ENCODE measurements around the gene EGFR.

The EGFR gene

DNA sequence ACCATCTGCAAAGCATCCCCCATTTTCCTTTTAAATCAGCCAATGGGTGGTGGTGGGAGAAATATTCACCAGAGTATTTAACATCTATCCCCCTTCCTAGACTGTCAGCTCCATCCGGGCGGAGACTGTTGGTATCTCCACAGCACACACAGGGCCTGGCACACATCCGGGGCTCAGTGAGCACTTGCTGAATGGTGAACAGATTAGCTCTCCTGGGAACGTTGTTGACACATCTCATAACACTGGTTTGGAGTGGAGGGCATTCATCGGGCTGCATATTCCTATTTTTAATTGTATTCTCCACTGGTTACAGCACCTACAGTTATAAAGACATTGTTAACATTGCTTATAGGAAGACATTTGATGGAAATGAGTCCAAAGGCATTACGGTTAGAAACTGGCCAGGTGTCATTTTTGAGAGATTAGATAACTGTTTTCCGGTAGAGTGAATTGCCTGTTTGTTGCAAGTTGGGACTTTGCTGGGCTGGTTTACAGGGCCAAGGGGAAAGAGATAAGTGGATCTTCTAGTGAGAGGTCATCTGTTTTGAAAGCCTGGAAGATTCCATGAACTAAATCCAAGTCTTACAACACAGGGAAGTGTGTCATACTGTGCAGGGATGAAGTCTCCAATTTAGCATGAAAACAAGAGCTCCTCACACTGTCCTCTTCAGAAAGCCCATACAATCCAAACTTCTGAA is 101.8 kb downstream of the EGFR start:
- Histone ChIP-seq H3K27ac (ENCODE audit: low read depth, low read length) (no peak overlapping the region), H3K9me3 (ENCODE audit: control insufficient read depth, insufficient read depth, low read depth, low read length) (no peaks in the 10 kb centered on the region), H3K9ac (ENCODE audit: low read length) (no peak overlapping the region), H3K27me3 (ENCODE audit: control insufficient read depth, insufficient read depth, low read length) (no peaks in the 10 kb centered on the region), H3K36me3 (ENCODE audit: control insufficient read depth, insufficient read depth, low read length) (no peaks in the 10 kb centered on the region), H3K4me1 (ENCODE audit: control insufficient read depth, insufficient read depth, low read length) (no peaks in the 10 kb centered on the region), H3K4me3 (ENCODE audit: low read depth, low read length) (no peak overlapping the region)

DNA sequence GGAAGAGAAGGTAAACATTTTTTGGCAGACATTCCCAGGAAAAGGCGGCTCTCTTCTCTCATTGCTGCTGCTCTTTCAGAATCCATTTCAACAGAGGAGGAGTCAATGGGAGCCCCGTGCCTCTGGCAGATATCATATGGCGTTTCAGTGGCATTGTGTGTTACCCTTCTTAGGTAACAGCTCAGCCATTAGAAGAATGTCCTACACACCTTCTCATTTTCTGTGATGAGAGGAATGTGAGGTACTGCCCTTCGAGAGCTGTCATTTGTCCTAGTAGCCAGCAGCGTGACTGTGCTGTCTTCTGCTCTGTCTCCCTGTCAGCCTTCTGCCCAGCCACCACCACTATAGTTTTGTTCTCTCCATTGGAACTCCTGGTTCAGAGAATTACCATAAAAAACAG is 102.4 kb downstream of the EGFR start:
- Histone ChIP-seq H3K4me1 (ENCODE audit: control insufficient read depth, insufficient read depth, low read length) (no peaks in the 10 kb centered on the region), H3K4me3 (ENCODE audit: low read depth, low read length) (no peak overlapping the region), H3K27me3 (ENCODE audit: control insufficient read depth, insufficient read depth, low read length) (no peaks in the 10 kb centered on the region), H3K27ac (ENCODE audit: low read depth, low read length) (no peak overlapping the region), H3K36me3 (ENCODE audit: control insufficient read depth, insufficient read depth, low read length) (no peaks in the 10 kb centered on the region), H3K9me3 (ENCODE audit: control insufficient read depth, insufficient read depth, low read depth, low read length) (no peaks in the 10 kb centered on the region), H3K9ac (ENCODE audit: low read length) (no peak overlapping the region)

DNA sequence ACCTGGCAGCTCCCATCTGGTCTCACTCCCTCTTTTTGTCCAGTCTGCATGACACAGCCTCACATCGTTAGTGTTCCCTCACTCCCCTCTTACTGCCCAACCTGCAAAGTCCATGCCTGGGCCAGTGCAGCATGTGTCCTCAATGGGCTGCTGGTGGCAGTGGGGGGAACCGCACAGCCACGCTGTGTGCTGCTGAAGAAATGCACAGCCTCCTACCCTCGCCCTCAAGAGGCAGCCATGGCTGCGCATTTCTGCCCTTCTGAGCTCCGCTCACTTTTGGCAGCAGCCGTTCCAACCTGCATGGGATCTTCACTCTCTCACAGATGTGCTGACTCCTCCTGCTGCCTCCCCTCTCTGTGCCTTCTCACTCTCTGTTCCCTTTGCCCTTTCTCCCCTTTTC is 103.4 kb downstream of the EGFR start:
- H3K27me3 ChIP-seq (ENCODE audit: control insufficient read depth, insufficient read depth, low read length), result no peaks in the 10 kb centered on the region
- H3K36me3 ChIP-seq (ENCODE audit: control insufficient read depth, insufficient read depth, low read length), result no peaks in the 10 kb centered on the region
- H3K4me3 ChIP-seq (ENCODE audit: low read depth, low read length), result no peak overlapping the region
- no peak overlapping the region for H3K27ac ChIP-seq (ENCODE audit: low read depth, low read length)
- no peaks in the 10 kb centered on the region for H3K4me1 ChIP-seq (ENCODE audit: control insufficient read depth, insufficient read depth, low read length)
- H3K9ac ChIP-seq (ENCODE audit: low read length), result no peak overlapping the region
- no peaks in the 10 kb centered on the region for H3K9me3 ChIP-seq (ENCODE audit: control insufficient read depth, insufficient read depth, low read depth, low read length)

DNA sequence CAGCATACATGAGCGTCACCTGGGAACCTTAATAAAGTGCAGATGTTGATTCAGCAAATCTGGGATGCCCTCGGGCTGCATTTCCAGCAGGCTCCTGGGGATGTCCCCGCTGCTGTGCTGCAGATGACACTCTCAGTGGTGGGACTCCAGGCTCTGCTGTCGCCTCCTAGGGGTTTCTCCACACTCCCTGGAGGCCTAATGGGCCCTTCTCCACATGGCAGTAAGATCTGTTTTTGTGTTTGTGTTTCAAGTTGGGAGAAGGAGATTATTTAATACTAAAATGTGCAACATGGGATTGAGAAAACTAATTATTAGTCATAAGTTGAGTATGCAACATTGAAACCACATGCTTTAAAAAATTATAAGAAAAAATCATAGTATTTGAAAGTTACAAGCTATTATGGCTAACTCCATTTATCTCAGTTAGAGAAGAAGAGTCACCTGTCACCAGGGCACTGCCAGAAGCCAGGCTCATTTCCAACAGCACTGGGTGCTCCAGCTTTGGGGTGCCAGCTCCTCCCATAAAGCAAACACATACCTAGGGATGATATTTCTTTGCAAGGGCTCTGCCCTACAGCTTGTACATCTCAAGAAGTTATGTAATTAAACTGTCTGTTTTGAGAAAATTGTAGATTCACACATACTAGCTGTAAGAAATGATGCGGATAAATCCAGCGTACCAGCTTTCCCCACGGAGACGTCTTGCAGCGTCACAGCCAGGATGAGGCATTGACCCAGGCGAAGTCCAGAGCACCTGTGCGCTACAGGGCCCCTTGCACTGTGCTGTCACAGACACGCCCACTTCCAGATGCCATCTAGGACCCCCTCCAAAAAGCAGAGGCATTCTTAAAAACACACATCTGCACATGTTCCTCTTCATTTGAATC is 106.4 kb downstream of the EGFR start:
- no peaks in the 10 kb centered on the region for H3K36me3 ChIP-seq (ENCODE audit: control insufficient read depth, insufficient read depth, low read length)
- peaks cover 17% of the 10 kb centered on the region for H3K4me1 ChIP-seq (ENCODE audit: control insufficient read depth, insufficient read depth, low read length)
- H3K9ac ChIP-seq (ENCODE audit: low read length), result no peak overlapping the region
- no peak overlapping the region for H3K4me3 ChIP-seq (ENCODE audit: low read depth, low read length)
- H3K9me3 ChIP-seq (ENCODE audit: control insufficient read depth, insufficient read depth, low read depth, low read length), result no peaks in the 10 kb centered on the region
- H3K27ac ChIP-seq (ENCODE audit: low read depth, low read length), result no peak overlapping the region
- H3K27me3 ChIP-seq (ENCODE audit: control insufficient read depth, insufficient read depth, low read length), result no peaks in the 10 kb centered on the region

DNA sequence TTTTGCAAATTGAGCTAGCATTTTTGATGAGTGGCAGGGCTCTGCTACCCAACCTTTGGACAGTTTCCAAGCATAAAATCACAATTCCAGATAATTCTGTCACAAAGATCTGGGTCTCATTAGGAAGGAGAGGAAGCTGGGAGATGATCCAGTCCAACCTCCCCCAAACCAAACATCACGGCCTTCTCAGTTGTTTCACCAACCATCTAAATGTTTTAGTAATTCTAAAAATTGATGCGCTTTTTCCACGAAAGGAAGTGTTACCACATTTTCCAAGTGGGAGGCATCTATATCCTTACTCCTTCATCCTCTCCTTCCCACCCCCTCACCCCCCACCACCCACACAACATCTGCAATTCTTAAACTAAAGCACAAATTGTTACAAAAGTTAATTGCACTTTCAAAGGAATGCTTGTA is 108.3 kb downstream of the EGFR start:
- no peaks in the 10 kb centered on the region for H3K27me3 ChIP-seq (ENCODE audit: control insufficient read depth, insufficient read depth, low read length)
- no peak overlapping the region for H3K9ac ChIP-seq (ENCODE audit: low read length)
- no peaks in the 10 kb centered on the region for H3K36me3 ChIP-seq (ENCODE audit: control insufficient read depth, insufficient read depth, low read length)
- H3K27ac ChIP-seq (ENCODE audit: low read depth, low read length), result no peak overlapping the region
- no peak overlapping the region for H3K4me3 ChIP-seq (ENCODE audit: low read depth, low read length)
- H3K4me1 ChIP-seq (ENCODE audit: control insufficient read depth, insufficient read depth, low read length), result peaks cover 32% of the 10 kb centered on the region
- H3K9me3 ChIP-seq (ENCODE audit: control insufficient read depth, insufficient read depth, low read depth, low read length), result no peaks in the 10 kb centered on the region

DNA sequence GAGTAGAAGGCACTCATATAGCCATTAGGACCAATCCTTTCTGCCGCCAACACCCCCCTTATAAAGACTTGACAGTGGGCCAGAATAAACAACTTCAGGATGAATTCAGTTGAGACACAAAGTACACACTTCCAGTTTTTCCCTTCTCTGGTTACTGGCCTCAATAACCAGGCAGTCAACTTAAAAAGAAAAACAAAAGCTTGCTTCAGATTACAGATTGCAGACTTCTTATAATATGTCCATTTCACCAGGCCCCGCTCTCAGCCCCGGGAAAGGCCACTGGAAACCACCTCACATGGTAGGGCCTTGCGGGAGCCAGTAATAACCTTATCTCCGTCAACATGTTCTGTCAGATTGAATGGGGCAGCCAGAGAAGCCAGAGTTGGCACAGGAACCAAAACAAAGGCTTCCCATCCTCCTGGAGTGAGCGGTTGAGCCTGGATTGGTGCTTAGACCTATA is 108.8 kb downstream of the EGFR start:
- peaks cover 32% of the 10 kb centered on the region for H3K4me1 ChIP-seq (ENCODE audit: control insufficient read depth, insufficient read depth, low read length)
- H3K36me3 ChIP-seq (ENCODE audit: control insufficient read depth, insufficient read depth, low read length), result no peaks in the 10 kb centered on the region
- H3K4me3 ChIP-seq (ENCODE audit: low read depth, low read length), result no peak overlapping the region
- no peaks in the 10 kb centered on the region for H3K9me3 ChIP-seq (ENCODE audit: control insufficient read depth, insufficient read depth, low read depth, low read length)
- no peak overlapping the region for H3K27ac ChIP-seq (ENCODE audit: low read depth, low read length)
- no peak overlapping the region for H3K9ac ChIP-seq (ENCODE audit: low read length)
- no peaks in the 10 kb centered on the region for H3K27me3 ChIP-seq (ENCODE audit: control insufficient read depth, insufficient read depth, low read length)

DNA sequence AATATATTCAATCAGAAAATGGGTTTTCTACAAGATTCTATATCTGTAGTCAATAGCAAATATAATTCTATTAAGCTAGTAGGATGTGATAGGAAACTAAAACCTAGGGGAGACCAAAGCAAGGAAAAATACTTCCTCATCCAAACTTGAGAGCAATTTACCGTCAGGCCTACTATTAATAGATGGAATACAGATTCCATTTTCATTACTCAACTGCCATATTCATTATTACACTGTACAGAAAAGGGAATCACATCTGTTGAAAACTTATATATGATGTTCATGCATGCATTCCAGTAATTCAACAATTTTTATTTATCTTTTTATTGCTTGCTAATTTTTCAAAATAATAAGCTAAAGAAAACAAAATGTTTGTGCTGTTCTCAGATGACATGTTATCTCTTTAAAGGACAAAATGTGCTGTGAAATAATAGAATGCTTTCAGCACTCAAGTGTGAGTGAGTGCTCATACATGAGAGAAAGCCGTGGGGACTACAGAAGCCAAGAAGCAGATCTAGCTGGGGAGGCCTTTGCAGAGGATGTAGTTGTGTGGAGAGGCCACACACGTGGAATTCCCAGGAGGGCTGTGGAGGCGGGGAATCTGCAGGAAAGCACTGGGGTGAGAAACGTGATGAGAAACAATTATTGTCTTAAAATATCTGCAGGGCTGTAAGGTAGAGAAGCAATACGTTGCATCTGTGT is 110.0 kb downstream of the EGFR start:
- no peak overlapping the region for H3K9ac ChIP-seq (ENCODE audit: low read length)
- H3K27me3 ChIP-seq (ENCODE audit: control insufficient read depth, insufficient read depth, low read length), result no peaks in the 10 kb centered on the region
- H3K9me3 ChIP-seq (ENCODE audit: control insufficient read depth, insufficient read depth, low read depth, low read length), result no peaks in the 10 kb centered on the region
- no peak overlapping the region for H3K4me3 ChIP-seq (ENCODE audit: low read depth, low read length)
- peaks cover 40% of the 10 kb centered on the region for H3K4me1 ChIP-seq (ENCODE audit: control insufficient read depth, insufficient read depth, low read length)
- H3K27ac ChIP-seq (ENCODE audit: low read depth, low read length), result no peak overlapping the region
- no peaks in the 10 kb centered on the region for H3K36me3 ChIP-seq (ENCODE audit: control insufficient read depth, insufficient read depth, low read length)

DNA sequence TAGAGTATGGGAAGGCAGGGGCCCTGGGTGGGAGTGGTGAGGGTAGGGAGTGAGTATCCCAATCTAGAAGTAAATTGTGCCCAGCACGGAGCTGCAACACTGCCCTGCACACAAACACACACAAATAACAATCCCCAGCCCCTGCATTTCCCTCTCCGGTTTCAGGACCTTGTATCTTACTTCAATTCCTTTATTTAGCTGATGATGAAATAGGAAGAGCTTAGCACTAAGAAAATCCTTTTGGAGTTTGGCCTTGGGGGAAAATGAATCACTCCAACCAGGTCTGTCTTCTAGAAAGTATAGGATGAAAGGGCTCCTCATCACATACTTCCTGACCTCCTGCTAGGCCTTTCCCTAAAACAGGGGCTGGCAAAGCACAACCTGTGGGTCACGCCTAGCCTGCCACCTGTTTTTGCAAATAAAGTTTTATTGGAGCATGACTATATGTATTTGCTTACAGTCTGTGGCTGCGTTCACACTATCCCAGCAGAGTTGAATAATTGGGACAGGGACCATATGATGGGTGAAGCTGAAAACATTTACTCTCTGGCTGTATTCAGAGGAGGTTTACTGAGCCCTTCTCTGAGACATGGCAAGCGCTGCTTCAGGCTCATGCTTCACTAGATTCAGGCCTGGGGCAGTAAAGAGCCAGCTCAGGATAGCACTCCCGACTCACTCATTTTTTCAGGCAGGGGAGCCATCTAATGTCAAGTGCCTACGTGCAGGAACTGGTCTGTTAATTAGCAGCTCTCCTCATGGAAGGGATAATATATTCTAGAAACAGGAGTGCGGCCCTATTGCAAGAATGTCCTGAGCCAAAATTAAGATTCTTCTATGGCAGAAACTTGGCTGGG is 111.0 kb downstream of the EGFR start:
- peaks cover 40% of the 10 kb centered on the region for H3K4me1 ChIP-seq (ENCODE audit: control insufficient read depth, insufficient read depth, low read length)
- no peak overlapping the region; the same call in 1 of the 2 replicates for H3K4me3 ChIP-seq (ENCODE audit: low read depth, low read length)
- H3K36me3 ChIP-seq (ENCODE audit: control insufficient read depth, insufficient read depth, low read length), result no peaks in the 10 kb centered on the region
- no peaks in the 10 kb centered on the region for H3K9me3 ChIP-seq (ENCODE audit: control insufficient read depth, insufficient read depth, low read depth, low read length)
- H3K27ac ChIP-seq (ENCODE audit: low read depth, low read length), result no peak overlapping the region
- no peaks in the 10 kb centered on the region for H3K27me3 ChIP-seq (ENCODE audit: control insufficient read depth, insufficient read depth, low read length)
- no peak overlapping the region for H3K9ac ChIP-seq (ENCODE audit: low read length)

DNA sequence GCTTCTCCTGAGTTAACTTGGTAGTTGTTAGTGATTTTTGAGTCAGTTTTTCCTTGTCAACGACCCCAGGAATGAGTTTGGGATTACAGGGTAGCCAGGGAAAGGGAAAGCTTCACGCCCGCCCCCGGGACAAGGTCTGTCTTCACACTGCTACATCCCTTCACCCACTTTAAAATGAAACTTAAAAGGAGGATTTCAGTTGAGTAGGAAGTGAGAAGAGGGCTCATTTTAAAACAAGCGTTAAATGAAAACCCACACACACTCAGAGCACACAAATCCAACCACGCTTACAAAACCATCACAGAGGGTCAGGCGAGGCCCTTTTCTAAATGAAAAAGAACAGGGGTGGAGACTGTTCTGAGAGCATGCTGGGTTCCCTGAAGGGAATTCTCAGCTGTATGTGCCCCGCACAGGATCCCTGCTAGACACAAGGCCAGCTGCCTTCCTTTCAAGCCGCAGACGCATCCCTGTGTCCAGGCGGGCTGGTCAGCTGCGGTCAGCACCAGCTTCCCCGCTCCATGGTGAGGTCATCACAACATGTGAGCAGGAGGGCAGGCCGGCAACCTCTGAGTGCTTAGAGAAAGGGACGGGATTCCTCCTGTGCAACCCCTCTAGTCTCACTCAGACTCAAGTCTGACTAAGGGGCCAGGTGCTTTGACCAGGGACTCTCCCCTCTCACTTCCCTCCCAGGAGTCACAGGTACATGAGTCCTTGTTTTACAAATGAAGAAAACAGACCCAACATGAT is 111.8 kb downstream of the EGFR start:
- H3K27ac ChIP-seq (ENCODE audit: low read depth, low read length), result no peak overlapping the region
- no peak overlapping the region for H3K9ac ChIP-seq (ENCODE audit: low read length)

More for the DNA sequence above, 111.8 kb downstream of the EGFR start:
- no peak overlapping the region for H3K4me3 ChIP-seq (ENCODE audit: low read depth, low read length)
- H3K36me3 ChIP-seq (ENCODE audit: control insufficient read depth, insufficient read depth, low read length), result no peaks in the 10 kb centered on the region
- no peaks in the 10 kb centered on the region for H3K27me3 ChIP-seq (ENCODE audit: control insufficient read depth, insufficient read depth, low read length)
- H3K9me3 ChIP-seq (ENCODE audit: control insufficient read depth, insufficient read depth, low read depth, low read length), result no peaks in the 10 kb centered on the region
- H3K4me1 ChIP-seq (ENCODE audit: control insufficient read depth, insufficient read depth, low read length), result peaks cover 40% of the 10 kb centered on the region

All from HUES6 (cell line).